Activated CD4-positive, alpha-beta T cell treated with anti-CD3 and anti-CD28 coated beads, Interleukin-2, amount 10 ng/mL, durations not matched to agents 7 days and 5 days (primary cell): ENCODE data around the gene CGNL1. TPM values are rescaled to one million over a fixed set of nuclear protein-coding genes. Genes with fewer than 3 reads are reported as not detected.
A peak's percentile ranks its signal among the peaks of the same experiment; 100 is the strongest.

ENCODE experiments used
- CTCF ChIA-PET: fragments of 350-600 bp; sonication (Branson Sonifier 250); formaldehyde crosslinking; loops from one replicate; lab custom pipeline; 2021; ENCODE audit warnings: antibody characterized with exemption; lab: Charles Lee
- POLR2A ChIA-PET: fragments of 350-600 bp; sonication (Branson Sonifier 250); formaldehyde crosslinking; loops from one replicate; lab custom pipeline; 2021; ENCODE audit warnings: antibody characterized with exemption; lab: Charles Lee
- DNase-seq: peaks from one replicate; pipeline ENCODE4 v3.0.0-alpha.2; 2020
- H3K27ac Mint-ChIP-seq: one replicate; pipeline ENCODE4 v1.8.0; 2021; ENCODE audit warnings: mild to moderate bottlenecking, moderate library complexity, mixed read lengths
- H3K27me3 Mint-ChIP-seq: one replicate; pipeline ENCODE4 v1.8.0; 2021; ENCODE audit warnings: mixed read lengths
- H3K36me3 Mint-ChIP-seq: one replicate; pipeline ENCODE4 v1.8.0; 2021; ENCODE audit warnings: low read depth, mixed read lengths
- H3K4me1 Mint-ChIP-seq: one replicate; pipeline ENCODE4 v1.8.0; 2021; ENCODE audit warnings: mixed read lengths
- H3K4me3 Mint-ChIP-seq: one replicate; pipeline ENCODE4 v1.8.0; 2021; ENCODE audit warnings: mild to moderate bottlenecking, moderate library complexity, mixed read lengths
- H3K9me3 Mint-ChIP-seq: one replicate; pipeline ENCODE4 v1.8.0; 2021; ENCODE audit warnings: mixed read lengths
- total RNA-seq, 2 experiments: library from RNA; stranded (reverse); gene quantifications; one replicate each; pipeline ENCODE4 v1.2.3, GENCODE V29; 2021

CGNL1 gene
- total RNA-seq, 2 experiments from 2014 or later = not detected

GRCh38 chr15:57522148-57522547 lies 145.8 kb downstream of the CGNL1 start:
- ChIA-PET CTCF (no interaction called here), POLR2A (no interaction called here)
- no peak for DNase-seq
- Mint-ChIP-seq H3K36me3 (no peaks in the 10 kb centered on the region), H3K4me3 (no peak overlapping the region), H3K27me3 (no peaks in the 10 kb centered on the region), H3K27ac (no peak overlapping the region), H3K4me1 (no peaks in the 10 kb centered on the region), H3K9me3 (no peaks in the 10 kb centered on the region)

GRCh38 chr15:57525581-57525980 lies 149.3 kb downstream of the CGNL1 start:
- Mint-ChIP-seq H3K36me3 (no peaks in the 10 kb centered on the region), H3K27ac (no peak overlapping the region), H3K4me1 (no peaks in the 10 kb centered on the region), H3K4me3 (no peak overlapping the region), H3K9me3 (no peaks in the 10 kb centered on the region), H3K27me3 (no peaks in the 10 kb centered on the region)
- CTCF ChIA-PET = no interaction called here
- no peak for DNase-seq
- POLR2A ChIA-PET = no interaction called here

- Mint-ChIP-seq H3K4me1 (no peaks in the 10 kb centered on the region), H3K27me3 (no peaks in the 10 kb centered on the region), H3K4me3 (no peak overlapping the region), H3K27ac (no peak overlapping the region), H3K9me3 (no peaks in the 10 kb centered on the region), H3K36me3 (no peaks in the 10 kb centered on the region)
- ChIA-PET CTCF (no interaction called here), POLR2A (no interaction called here)
- no peak for DNase-seq
Measured at GRCh38 chr15:57526076-57526475, 149.8 kb downstream of the CGNL1 start.

GRCh38 chr15:57526615-57527014 lies 150.3 kb downstream of the CGNL1 start:
- no peak overlapping the region for H3K4me3 Mint-ChIP-seq

GRCh38 chr15:57527382-57528091 lies 151.2 kb downstream of the CGNL1 start:
- Mint-ChIP-seq H3K9me3 (no peaks in the 10 kb centered on the region), H3K36me3 (no peaks in the 10 kb centered on the region), H3K27ac (no peak overlapping the region), H3K4me3 (no peak overlapping the region), H3K4me1 (no peaks in the 10 kb centered on the region), H3K27me3 (peaks cover 3% of the 10 kb centered on the region)
- peak; percentile 20 for DNase-seq
- POLR2A ChIA-PET = no interaction called here
- CTCF ChIA-PET = interaction anchor here (1.1 to 2.2 kb wide), 5 partner anchors 10 to 187 kb away, joined by 3 to 7 read pairs (median 7); no protein-coding TSS in a partner anchor

More at GRCh38 chr15:57526615-57527014, 150.3 kb downstream of the CGNL1 start:
- H3K36me3 Mint-ChIP-seq = no peaks in the 10 kb centered on the region
- CTCF ChIA-PET = interaction anchor here (1.3 kb wide), 1 partner anchor 19 kb away, joined by 3 read pairs; no protein-coding TSS in a partner anchor
- POLR2A ChIA-PET = no interaction called here
- H3K27me3 Mint-ChIP-seq = peaks cover 2% of the 10 kb centered on the region
- no peaks in the 10 kb centered on the region for H3K9me3 Mint-ChIP-seq
- no peaks in the 10 kb centered on the region for H3K4me1 Mint-ChIP-seq
- no peak overlapping the region for H3K27ac Mint-ChIP-seq
- DNase-seq = no peak

DNA sequence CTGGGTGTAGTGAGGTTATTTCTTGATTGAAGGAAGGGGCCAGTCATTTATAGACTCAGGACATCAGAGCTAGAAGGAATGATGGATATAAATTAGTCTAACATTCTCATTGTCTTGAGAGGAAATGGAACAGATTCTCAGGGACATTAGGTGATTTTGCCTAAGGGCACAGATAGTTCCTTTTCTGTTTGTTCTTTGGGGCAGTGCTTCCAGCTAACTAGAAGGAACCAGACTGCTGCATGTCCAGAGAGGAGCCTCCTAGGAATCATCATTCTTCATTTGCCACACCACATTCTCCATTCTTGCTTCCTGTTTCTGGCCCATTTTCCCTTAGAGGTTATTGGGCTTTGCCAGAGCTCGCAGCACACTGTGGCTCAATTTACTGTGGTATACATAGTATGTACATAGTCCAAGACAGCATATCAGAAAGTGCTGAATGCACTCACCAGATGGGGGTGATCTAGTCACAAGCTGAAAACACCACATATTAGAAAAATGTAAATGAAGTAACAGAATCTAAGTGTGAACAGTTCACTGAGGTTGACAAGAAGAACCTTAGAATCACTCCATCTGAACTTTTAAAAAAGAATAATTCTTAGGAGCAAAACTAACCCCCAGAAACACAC lies 152.7 kb downstream of the CGNL1 start:
- Mint-ChIP-seq H3K9me3 (no peaks in the 10 kb centered on the region), H3K4me3 (no peak overlapping the region), H3K27ac (no peak overlapping the region), H3K27me3 (peaks cover 3% of the 10 kb centered on the region), H3K4me1 (no peaks in the 10 kb centered on the region), H3K36me3 (no peaks in the 10 kb centered on the region)
- POLR2A ChIA-PET = no interaction called here
- no peak for DNase-seq
- CTCF ChIA-PET = interaction anchor here (0.7 to 2.2 kb wide), 4 partner anchors 8 to 1036 kb away, joined by 3 to 7 read pairs (median 5); no protein-coding TSS in a partner anchor

GRCh38 chr15:57529748-57530147 lies 153.4 kb downstream of the CGNL1 start:
- peaks cover 3% of the 10 kb centered on the region for H3K27me3 Mint-ChIP-seq
- H3K4me1 Mint-ChIP-seq = no peaks in the 10 kb centered on the region
- H3K4me3 Mint-ChIP-seq = no peak overlapping the region
- CTCF ChIA-PET = interaction anchor here (0.6 to 1.5 kb wide), 3 partner anchors 13 to 383 kb away, joined by 3 to 7 read pairs (median 4); no protein-coding TSS in a partner anchor
- no peaks in the 10 kb centered on the region for H3K9me3 Mint-ChIP-seq
- H3K36me3 Mint-ChIP-seq = no peaks in the 10 kb centered on the region
- no peak overlapping the region for H3K27ac Mint-ChIP-seq
- no peak for DNase-seq
- POLR2A ChIA-PET = no interaction called here

GRCh38 chr15:57532731-57533447 lies 156.6 kb downstream of the CGNL1 start:
- no peaks in the 10 kb centered on the region for H3K4me1 Mint-ChIP-seq
- ChIA-PET POLR2A (no interaction called here), CTCF (interaction anchor here (0.5 kb wide), 1 partner anchor 191 kb away, joined by 3 read pairs; no protein-coding TSS in a partner anchor)
- H3K36me3 Mint-ChIP-seq = no peaks in the 10 kb centered on the region
- DNase-seq = no peak
- peaks cover 3% of the 10 kb centered on the region for H3K27me3 Mint-ChIP-seq
- H3K9me3 Mint-ChIP-seq = peaks cover 2% of the 10 kb centered on the region
- H3K27ac Mint-ChIP-seq = no peak overlapping the region
- H3K4me3 Mint-ChIP-seq = no peak overlapping the region

GRCh38 chr15:57533448-57533799 lies 157.1 kb downstream of the CGNL1 start:
- POLR2A ChIA-PET = no interaction called here

GRCh38 chr15:57534281-57534680 lies 158.0 kb downstream of the CGNL1 start:
- POLR2A ChIA-PET = no interaction called here
- peaks cover 2% of the 10 kb centered on the region for H3K9me3 Mint-ChIP-seq
- H3K27me3 Mint-ChIP-seq = peaks cover 3% of the 10 kb centered on the region
- no peak overlapping the region for H3K4me3 Mint-ChIP-seq
- CTCF ChIA-PET = no interaction called here
- no peaks in the 10 kb centered on the region for H3K4me1 Mint-ChIP-seq
- no peaks in the 10 kb centered on the region for H3K36me3 Mint-ChIP-seq
- no peak overlapping the region for H3K27ac Mint-ChIP-seq
- DNase-seq = no peak

More at GRCh38 chr15:57533448-57533799, 157.1 kb downstream of the CGNL1 start:
- no peak for DNase-seq
- H3K36me3 Mint-ChIP-seq = no peaks in the 10 kb centered on the region
- H3K4me1 Mint-ChIP-seq = no peaks in the 10 kb centered on the region
- H3K27me3 Mint-ChIP-seq = peaks cover 3% of the 10 kb centered on the region
- peaks cover 2% of the 10 kb centered on the region for H3K9me3 Mint-ChIP-seq
- CTCF ChIA-PET = interaction anchor here (0.5 kb wide), 1 partner anchor 192 kb away, joined by 3 read pairs; no protein-coding TSS in a partner anchor
- H3K4me3 Mint-ChIP-seq = no peak overlapping the region
- H3K27ac Mint-ChIP-seq = no peak overlapping the region

GRCh38 chr15:57537072-57537471 lies 160.8 kb downstream of the CGNL1 start:
- peaks cover 2% of the 10 kb centered on the region for H3K9me3 Mint-ChIP-seq
- DNase-seq = no peak
- H3K4me1 Mint-ChIP-seq = no peaks in the 10 kb centered on the region
- H3K4me3 Mint-ChIP-seq = no peak overlapping the region
- H3K27ac Mint-ChIP-seq = no peak overlapping the region
- ChIA-PET CTCF (interaction anchor here (1.8 kb wide), 1 partner anchor 9 kb away, joined by 7 read pairs; no protein-coding TSS in a partner anchor), POLR2A (no interaction called here)
- H3K36me3 Mint-ChIP-seq = no peaks in the 10 kb centered on the region
- no peaks in the 10 kb centered on the region for H3K27me3 Mint-ChIP-seq

DNA sequence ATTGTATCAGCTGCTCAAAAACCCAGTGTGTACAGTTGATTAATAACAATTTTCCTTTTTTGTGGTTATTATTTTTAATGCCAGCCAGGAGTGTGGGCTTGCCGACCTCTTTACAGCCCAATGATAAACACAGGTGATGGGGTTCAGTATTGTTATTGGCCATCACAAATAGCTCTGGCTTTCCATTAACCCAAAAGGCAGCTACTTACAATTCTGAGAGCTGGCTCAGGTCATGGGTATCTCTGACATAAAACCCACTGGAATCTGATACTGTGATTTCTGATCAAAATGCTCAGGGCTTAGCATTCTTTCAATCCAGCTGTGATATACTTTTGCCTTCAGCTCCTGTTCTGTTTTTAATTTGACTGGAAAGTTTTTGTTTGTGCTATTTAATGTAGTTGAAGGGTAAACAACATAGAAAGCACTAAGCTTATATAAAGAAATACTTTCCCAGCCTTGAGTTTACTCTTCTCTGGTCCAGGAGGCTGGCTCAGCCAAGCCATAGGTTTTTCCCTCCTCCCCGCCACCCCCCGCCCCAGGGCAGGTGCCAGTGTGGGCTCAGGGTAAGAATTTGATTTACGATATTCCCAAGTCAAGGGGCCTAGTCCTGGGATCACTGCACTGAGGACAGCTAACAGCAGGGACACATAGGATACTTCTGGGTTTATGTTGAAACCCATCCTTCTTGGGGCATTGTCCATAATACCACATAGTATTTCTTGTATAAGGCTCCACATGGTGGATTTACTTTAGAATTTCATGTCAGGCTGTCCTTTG lies 161.4 kb downstream of the CGNL1 start:
- Mint-ChIP-seq H3K27ac (no peak overlapping the region), H3K4me1 (no peaks in the 10 kb centered on the region), H3K27me3 (no peaks in the 10 kb centered on the region), H3K36me3 (no peaks in the 10 kb centered on the region), H3K4me3 (no peak overlapping the region), H3K9me3 (peaks cover 2% of the 10 kb centered on the region)
- DNase-seq = no peak
- POLR2A ChIA-PET = no interaction called here
- CTCF ChIA-PET = interaction anchor here (1.8 kb wide), 1 partner anchor 10 kb away, joined by 7 read pairs; no protein-coding TSS in a partner anchor
